ENCODE data around the gene CORO1C. TPM values are rescaled to one million over a fixed set of nuclear protein-coding genes. Genes with fewer than 3 reads are reported as not detected.

The CORO1C gene
- polyA plus RNA-seq, 1 donor from 2014 or later, result 123 TPM

- Histone ChIP-seq H4K20me1 (ENCODE audit: insufficient read depth) (no peaks in the 10 kb centered on the region), H3F3A (ENCODE audit: insufficient read depth, low read length, poor library complexity, severe bottlenecking) (no peaks in the 10 kb centered on the region), H3K4me3 (ENCODE audit: low read length) (no peak overlapping the region), H2AFZ (ENCODE audit: low read depth, low read length) (no peak overlapping the region), H3K36me3 (ENCODE audit: insufficient read depth, low read length) (no peaks in the 10 kb centered on the region), H3K27ac (ENCODE audit: low read length) (no peak overlapping the region), H3K9me2 (ENCODE audit: insufficient read depth, low read length) (no peaks in the 10 kb centered on the region), H3K27me3 (ENCODE audit: insufficient read depth, low read depth, low read length) (no peaks in the 10 kb centered on the region), H3K9ac (ENCODE audit: low read length) (no peak overlapping the region), H3K4me2 (ENCODE audit: low read length) (no peak overlapping the region), H3K9me3 (ENCODE audit: low read length) (no peaks in the 10 kb centered on the region), H3K79me2 (replicated peaks; ENCODE audit: insufficient read depth, low read length) (no peaks in the 10 kb centered on the region)
- TF ChIP-seq MXI1 (conservative IDR thresholded peaks at IDR 0.05; ENCODE audit: poor library complexity, severe bottlenecking), result no peak
- TF ChIP-seq SMC3 (conservative IDR thresholded peaks at IDR 0.05; ENCODE audit: poor library complexity), result no peak
- TF ChIP-seq POLR2AphosphoS5 (IDR thresholded peaks at IDR 0.05), result no peak
- no peak for TF ChIP-seq EP300 (conservative IDR thresholded peaks at IDR 0.05; ENCODE audit: poor library complexity, severe bottlenecking)
- TF ChIP-seq CTCF (IDR thresholded peaks at IDR 0.05; ENCODE audit: poor library complexity, severe bottlenecking), result no peak
- no peak for TF ChIP-seq RAD21 (conservative IDR thresholded peaks at IDR 0.05)
- no peak for TF ChIP-seq EZH2 (IDR thresholded peaks at IDR 0.05; ENCODE audit: borderline replicate concordance, insufficient read depth, low read length, poor library complexity, severe bottlenecking)
- TF ChIP-seq TAF1 (IDR thresholded peaks at IDR 0.05; ENCODE audit: low read depth), result no peak
- TF ChIP-seq REST (IDR thresholded peaks at IDR 0.05; ENCODE audit: borderline replicate concordance), result no peak
Measured at GRCh38 chr12:108766294-108766693, 35.0 kb upstream of the CORO1C start.

- no peaks in the 10 kb centered on the region for H3K27me3 ChIP-seq (ENCODE audit: insufficient read depth, low read depth, low read length)
- H2AFZ ChIP-seq (ENCODE audit: low read depth, low read length), result no peak overlapping the region
- H3K9me3 ChIP-seq (ENCODE audit: low read length), result no peaks in the 10 kb centered on the region
- H3K27ac ChIP-seq (ENCODE audit: low read length), result no peak overlapping the region
- H3K4me2 ChIP-seq (ENCODE audit: low read length), result no peak overlapping the region
- H3K9ac ChIP-seq (ENCODE audit: low read length), result no peak overlapping the region
- no peaks in the 10 kb centered on the region for H3K36me3 ChIP-seq (ENCODE audit: insufficient read depth, low read length)
- H3K79me2 ChIP-seq (replicated peaks; ENCODE audit: insufficient read depth, low read length), result no peaks in the 10 kb centered on the region
- no peaks in the 10 kb centered on the region for H4K20me1 ChIP-seq (ENCODE audit: insufficient read depth)
- no peaks in the 10 kb centered on the region for H3F3A ChIP-seq (ENCODE audit: insufficient read depth, low read length, poor library complexity, severe bottlenecking)
- H3K4me3 ChIP-seq (ENCODE audit: low read length), result no peak overlapping the region
- no peak for TF ChIP-seq REST (IDR thresholded peaks at IDR 0.05; ENCODE audit: borderline replicate concordance)
- TF ChIP-seq POLR2AphosphoS5 (IDR thresholded peaks at IDR 0.05), result no peak
- no peak for TF ChIP-seq RAD21 (conservative IDR thresholded peaks at IDR 0.05)
- TF ChIP-seq SMC3 (conservative IDR thresholded peaks at IDR 0.05; ENCODE audit: poor library complexity), result no peak
- TF ChIP-seq MXI1 (conservative IDR thresholded peaks at IDR 0.05; ENCODE audit: poor library complexity, severe bottlenecking), result no peak
- TF ChIP-seq CTCF (IDR thresholded peaks at IDR 0.05; ENCODE audit: poor library complexity, severe bottlenecking), result no peak
- TF ChIP-seq EZH2 (IDR thresholded peaks at IDR 0.05; ENCODE audit: borderline replicate concordance, insufficient read depth, low read length, poor library complexity, severe bottlenecking), result no peak
- no peak for TF ChIP-seq EP300 (conservative IDR thresholded peaks at IDR 0.05; ENCODE audit: poor library complexity, severe bottlenecking)
- TF ChIP-seq TAF1 (IDR thresholded peaks at IDR 0.05; ENCODE audit: low read depth), result no peak
- no peaks in the 10 kb centered on the region for H3K9me2 ChIP-seq (ENCODE audit: insufficient read depth, low read length)
Measured at GRCh38 chr12:108765289-108765764, 34.0 kb upstream of the CORO1C start.
